Eye (tissue), 1 donor: ENCODE data around the gene UCKL1.
"Not testable (repeated sequence)": the region's sequence is repeated elsewhere in the genome, so short reads cannot be mapped to it uniquely, and the experiment has no call there.

Source experiments
- DNase-seq: peaks from one replicate; pipeline ENCODE4 v3.0.0-alpha.2; 2015

UCKL1 gene

GRCh38 chr20:63955827-63956663 lies at the start of gene UCKL1:
Gene UCKL1 (minus strand): TSS chr20:63956416. CDS start chr20:63956372, 44 bp downstream.
- peak; percentile 94 for DNase-seq

DNA sequence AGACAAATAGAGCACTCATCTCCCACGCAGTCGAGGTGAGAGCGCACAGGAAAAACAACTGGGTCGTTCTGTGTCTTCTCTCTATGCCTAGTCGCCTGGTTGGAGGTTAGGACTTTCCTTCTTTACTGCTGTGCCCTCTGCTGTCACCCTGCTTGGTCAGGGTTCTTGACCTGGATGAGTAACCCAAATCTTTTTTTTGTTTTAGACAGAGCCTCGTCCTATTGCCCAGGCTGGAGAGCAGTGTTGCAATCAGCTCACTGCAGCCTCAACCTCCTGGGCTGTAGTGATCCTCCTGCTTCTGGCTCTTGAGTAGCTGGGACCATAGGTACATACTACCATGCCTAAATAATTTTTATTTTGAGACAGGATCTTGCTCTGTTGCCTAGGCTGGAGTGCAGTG lies 49.2 kb upstream of the UCKL1 start:
- no peak for DNase-seq

GRCh38 chr20:64003960-64004725 lies 47.9 kb upstream of the UCKL1 start:
- DNase-seq, result no peak

GRCh38 chr20:64001607-64002011 lies 45.4 kb upstream of the UCKL1 start:
- no peak for DNase-seq

- no peak for DNase-seq
Observed at GRCh38 chr20:64000906-64001305, 44.7 kb upstream of the UCKL1 start.

GRCh38 chr20:63982937-63983336 lies 26.7 kb upstream of the UCKL1 start:
- no peak for DNase-seq

DNA sequence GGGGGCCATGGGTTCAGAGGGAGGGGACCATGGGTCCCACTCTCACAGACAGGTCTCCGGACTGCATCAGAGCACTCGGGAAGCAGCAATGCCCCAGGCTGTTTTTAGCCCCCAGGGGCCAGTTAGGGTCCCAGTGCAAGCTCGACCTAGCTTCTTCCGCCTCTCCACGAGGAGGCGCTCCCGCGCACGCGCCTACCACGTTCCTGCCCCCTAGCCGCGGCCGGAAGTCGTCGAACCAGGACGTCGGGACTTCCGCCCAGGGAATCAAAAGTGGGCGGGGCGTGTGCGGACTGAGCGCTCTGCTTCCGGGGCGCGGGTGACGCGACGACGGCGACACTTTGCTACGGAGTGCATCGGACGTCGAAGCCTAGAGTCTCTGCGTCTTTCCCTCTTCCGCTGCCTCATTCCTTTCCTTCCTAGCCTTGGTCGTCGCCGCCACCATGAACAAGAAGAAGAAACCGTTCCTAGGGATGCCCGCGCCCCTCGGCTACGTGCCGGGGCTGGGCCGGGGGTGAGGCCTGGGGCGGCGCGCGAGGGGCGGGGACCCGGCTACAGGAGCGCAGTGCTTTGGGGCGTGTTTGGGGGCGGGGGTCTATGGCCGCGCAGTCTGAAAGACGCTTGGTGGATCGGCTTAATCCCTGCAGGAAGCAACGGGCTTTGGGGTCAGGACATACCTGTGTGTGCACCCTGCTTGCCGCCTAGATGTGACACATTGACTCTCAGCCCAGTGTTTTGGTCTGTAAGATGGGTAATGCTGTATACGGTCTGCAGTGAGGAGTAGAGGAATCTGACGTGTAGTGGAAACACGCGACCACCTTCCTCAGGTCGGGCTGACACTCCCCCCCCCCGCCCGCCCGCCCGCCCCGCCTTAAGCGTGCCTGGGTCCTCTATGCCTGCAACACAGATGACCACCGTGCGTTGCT lies 24.9 kb upstream of the UCKL1 start, which contains the start of gene PRPF6:
TSS of gene PRPF6 (plus strand) at position 327 of the 923 bp plus-strand sequence. CDS start at position 441, 114 bp downstream.
- peak; percentile 98 for DNase-seq

GRCh38 chr20:63980317-63980805 lies 24.1 kb upstream of the UCKL1 start:
- DNase-seq, result peak; percentile 45

DNA sequence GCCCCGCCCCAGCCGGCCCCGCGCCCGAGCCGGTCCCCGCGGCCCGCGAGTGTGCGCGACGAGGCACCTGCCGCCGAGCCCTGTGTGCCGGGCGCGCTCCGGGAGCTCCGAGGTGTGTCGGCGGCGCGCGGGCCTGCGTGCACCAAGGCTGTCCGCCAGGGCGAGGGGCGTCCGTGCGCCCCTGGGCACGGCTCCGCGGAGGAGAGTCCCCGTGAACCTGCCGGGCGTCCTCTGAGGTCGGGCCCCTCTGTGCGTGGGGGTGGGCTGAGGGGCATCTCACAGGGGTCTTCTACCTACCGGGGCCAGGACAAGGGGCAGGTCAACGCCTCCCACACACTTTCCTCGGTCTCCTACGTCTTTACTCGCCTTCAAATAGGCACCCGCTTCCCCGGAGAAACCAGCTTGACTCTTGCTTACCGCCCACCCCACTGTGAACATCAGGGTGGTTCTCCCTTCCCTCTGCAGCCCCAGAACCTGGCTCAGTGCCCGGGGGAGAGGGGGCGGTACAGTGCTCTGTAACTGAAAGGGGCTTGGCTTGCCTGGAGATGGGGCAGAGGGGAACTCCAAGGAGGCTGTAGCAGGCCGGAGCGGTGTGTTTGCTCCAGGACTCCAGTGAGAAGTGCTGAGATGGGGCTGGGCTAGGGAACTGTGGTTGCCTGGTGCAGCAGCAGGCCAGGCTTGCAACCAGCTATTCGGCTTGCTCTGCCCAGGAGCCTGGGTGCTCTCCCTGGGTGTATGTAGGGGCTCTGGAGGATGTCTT lies 23.5 kb upstream of the UCKL1 start, which contains the start of gene SAMD10:
TSS of gene SAMD10 (minus strand) at position 86 of the 760 bp plus-strand sequence. CDS start 175 bp downstream, outside the sequence.
- peak; percentile 81 for DNase-seq

GRCh38 chr20:63979229-63979556 lies 23.0 kb upstream of the UCKL1 start:
- peak; percentile 43 for DNase-seq

GRCh38 chr20:63978319-63979228 lies 22.4 kb upstream of the UCKL1 start:
- peak; percentile 54 for DNase-seq

DNA sequence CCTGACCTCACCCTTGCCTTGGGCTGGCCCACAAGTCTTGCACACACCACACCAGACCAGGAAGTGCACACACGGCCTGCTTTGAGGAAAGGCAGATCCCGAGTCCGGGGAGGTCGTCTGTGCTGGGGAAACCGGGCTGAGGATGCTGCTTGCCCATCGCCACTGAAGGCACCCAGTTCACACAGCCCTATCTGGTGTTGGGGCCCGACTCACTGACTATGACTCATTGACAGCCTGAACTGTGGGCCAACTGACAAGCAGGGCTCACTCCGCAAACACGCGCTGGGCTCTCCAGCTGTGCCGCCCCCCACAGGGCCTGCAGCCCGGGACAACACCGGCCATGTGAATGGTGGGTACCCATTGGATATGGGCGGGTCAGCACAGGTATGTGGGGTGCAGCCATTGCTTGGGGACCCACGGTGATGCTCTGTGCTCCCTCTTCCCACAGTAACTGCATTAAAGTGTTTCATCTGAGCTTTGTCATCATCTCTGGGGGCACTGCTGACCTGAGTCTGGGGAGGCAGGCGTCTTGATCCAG lies 21.6 kb upstream of the UCKL1 start:
- no peak for DNase-seq

DNA sequence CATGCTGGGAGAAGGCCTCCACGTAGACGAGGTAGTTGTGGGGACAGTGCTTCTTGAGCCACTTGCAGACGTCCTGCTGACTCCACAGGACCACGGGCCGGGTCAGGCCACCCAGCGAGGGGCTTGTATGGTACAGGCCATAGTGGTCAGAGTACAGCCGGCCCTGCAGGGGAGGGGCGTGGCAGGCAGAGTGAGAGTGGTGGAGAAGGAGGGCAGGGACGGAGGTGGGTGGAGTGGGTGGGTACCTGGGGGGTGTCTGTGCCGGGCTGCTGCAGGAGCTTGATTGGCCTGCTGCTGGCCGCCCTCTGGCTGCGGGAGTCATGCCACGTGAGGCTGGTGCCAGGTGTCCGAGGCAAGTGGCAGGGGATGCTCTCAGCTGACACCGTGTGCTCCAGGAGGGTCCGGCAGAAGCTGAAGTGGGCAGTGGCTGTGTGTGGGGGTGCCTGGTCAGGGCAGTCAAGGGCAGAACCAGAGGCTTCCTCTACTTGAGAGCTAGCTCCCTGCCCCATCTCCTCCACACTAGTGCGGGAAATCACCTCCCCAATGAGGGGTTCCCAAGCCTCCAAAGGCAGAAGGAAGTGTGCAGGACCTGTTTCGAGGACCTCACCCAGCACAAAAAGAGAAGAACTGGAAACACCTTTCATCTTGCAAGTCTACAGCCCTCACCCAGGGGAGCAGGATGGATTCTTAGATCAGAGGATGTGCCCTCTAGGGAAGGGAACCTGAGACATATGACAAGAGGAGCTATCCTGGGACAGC lies 20.9 kb upstream of the UCKL1 start:
- DNase-seq, result no peak

- DNase-seq, result not testable (repeated sequence)
Observed at GRCh38 chr20:63976511-63976910, 20.3 kb upstream of the UCKL1 start.

GRCh38 chr20:63974402-63975200 lies 18.4 kb upstream of the UCKL1 start:
- DNase-seq, result no peak

DNA sequence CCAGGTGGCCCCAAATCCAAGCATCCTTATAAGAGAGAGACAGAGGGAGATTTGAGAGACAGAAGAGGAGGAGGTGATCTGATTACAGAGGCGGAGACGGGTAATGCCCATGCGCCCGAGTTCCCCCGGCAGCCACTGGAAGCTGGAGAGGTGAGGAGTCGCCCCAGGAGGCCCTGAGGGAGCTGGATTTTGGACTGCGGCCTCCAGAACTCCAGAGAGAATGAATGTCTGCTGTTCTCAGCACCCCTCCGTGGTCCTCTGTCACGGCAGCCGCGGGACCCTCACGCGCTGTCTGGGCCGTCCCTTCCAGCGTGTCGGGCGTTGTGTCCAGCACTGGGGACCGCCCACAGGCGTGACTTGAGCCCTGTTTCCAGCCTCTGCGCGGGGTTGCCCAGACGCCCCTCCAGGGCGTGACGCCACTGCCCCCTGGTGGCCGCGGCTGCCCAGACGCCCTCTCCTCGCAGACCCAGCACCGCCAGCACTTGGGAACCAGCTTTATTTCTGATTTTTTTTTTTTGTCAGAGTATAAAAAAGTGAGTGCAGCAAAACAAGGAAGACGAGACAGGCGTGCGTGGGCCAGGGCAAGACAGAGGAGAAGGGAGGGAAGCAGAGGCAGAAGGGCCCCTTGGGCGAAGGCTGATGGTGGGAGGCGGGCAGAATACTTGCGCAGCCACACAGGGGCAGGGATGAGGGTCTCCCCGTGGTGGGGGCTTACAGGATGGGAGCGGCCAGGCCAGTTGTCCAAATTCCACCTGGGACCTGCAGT lies 17.6 kb upstream of the UCKL1 start:
- DNase-seq, result peak; percentile 94

DNA sequence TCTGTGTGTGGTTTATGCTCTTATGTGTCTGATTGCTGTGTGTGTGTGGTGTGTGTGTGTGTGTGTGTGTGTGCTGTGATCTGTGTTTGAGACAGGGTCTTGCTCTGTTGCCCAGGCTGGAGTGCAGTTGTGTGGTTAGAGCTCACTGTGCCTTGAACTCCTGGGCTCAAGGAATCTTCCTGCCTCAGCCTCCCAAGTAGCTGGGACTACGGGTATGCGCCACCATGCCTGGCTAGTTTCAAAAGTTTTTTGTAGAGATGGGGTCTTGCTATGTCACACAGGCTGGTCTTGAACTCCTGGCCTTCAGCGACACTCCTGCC lies 16.9 kb upstream of the UCKL1 start:
- DNase-seq, result no peak
